GM19468 (cell line): ENCODE results near the gene SCN1A.

Source experiments
- ATAC-seq: cut with Tn5 transposase; IDR thresholded peaks from one replicate; pipeline ENCODE4 v1.9.1; 2021; ENCODE audit warnings: mild to moderate bottlenecking, moderate library complexity, moderate number of reproducible peaks; ENCODE audit not compliant: unreplicated experiment; ENCODE audit errors: extremely low read depth

The SCN1A gene

DNA sequence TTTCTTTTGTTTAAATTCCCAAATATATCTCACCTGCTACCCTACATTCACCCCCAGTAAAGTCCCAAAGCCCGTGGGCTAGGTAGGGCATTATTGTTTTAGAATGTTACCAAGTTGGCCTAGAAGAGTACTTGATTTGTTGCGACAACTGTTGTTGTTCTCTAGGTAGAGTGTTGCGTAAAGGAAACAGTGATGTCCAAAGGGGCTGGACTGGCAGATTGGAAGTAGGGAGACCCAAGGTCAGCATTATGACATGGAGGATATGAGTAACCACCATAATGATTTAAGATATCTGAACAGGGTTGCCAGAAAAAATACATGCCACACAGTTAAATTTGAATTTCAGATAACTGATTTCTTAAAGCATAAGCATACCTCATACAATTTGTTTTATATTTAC is 39.2 kb downstream of the SCN1A start:
- no peak for ATAC-seq

DNA sequence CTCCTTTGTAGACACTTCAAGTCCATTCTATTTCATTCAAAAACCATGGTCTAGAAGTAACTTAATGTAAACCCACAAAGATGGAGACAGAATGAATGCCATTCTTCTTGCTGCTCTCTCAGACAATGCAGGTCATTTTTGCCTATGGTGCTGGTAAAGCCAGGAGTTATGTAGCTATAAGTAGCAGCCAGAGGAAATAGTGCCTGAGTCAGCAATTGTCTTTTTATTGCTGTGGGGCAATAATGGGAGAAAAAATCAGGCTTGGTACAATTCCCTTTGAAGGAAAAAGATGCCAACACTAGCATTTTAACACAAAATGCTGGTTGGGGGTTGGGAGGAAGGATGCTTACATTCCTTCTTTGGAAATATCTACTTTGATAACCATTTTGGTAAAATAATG is 43.5 kb downstream of the SCN1A start:
- ATAC-seq, result no peak

DNA sequence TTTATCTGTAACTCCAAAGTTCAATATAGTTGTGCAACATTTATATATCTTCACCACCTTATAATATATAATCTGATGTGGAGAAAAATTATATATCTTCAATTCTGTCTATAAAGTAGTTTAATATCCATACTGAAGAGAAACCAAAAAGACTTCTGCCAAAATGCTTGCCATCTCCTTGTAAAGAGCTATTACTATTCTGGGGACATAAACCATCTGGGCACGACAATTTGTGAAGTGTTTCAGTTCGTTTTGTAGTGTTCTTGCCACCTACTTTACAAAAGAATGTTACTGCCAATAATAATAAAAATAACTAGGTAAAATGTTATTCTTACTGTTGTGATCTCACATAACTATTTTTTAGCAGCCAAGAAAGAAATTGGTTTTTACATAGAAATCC is 45.1 kb downstream of the SCN1A start:
- ATAC-seq, result no peak

DNA sequence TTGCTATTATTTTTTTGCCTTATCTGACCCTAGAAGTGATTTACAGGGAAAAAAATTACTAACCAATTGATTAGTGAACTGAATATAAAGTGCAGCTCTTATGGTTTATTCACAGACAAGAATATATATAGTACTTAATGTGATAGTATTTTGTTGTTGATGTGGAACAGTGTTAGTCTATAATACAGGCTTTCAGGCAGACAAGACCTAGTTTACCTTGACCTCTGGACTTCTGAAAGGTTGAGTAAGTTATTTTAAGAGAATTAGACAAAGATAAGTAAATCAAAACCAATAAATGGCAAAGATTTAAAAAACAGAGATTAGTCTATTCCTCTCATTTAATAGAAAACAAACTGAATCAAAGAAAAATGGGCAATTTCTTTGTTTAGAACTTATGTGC is 46.0 kb downstream of the SCN1A start:
- no peak for ATAC-seq

- no peak for ATAC-seq
These were observed 46.6 kb downstream of the SCN1A start for GRCh38 chr2:166081131-166081632.

DNA sequence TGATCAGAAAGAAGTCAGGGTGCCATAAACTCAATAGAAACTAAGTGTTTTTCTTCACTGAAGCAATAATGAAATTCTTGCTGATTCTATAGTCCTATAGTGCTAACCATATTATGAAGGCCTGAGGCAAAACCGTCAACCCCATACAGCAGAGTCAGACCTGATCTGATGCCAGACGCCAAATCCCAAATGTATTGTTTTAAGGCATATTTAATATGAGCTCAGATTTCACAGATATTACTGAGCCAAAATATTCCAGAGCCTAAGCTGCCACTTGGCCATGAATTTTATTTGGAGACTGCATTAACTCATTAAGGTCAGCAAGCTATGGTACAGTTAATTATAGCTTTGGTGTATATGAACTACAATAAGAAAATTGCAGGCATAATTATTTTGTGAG is 53.4 kb downstream of the SCN1A start:
- ATAC-seq, result no peak

DNA sequence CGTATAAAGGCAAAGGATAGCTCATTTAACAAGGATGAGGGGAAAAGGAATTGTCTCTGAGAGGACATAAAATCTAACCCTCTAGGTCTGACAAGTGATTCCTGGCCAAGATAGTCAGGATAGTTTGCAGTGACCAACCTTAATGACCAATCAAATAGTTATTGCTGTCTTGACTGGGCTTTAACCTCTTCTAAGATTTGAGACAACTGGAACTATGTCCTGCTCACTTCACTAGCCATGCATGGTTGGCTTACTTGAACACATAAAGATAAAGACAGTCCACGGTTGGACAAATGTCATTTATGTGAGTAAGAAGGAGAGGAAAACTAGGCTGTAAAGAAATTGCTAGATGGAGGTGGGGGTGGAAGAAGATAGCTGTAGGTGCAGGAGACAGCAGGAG is 53.8 kb downstream of the SCN1A start:
- ATAC-seq, result no peak

- no peak for ATAC-seq
These were observed 57.6 kb downstream of the SCN1A start for GRCh38 chr2:166070231-166070630.

- no peak for ATAC-seq
These were observed 58.8 kb downstream of the SCN1A start for GRCh38 chr2:166068981-166069380.

DNA sequence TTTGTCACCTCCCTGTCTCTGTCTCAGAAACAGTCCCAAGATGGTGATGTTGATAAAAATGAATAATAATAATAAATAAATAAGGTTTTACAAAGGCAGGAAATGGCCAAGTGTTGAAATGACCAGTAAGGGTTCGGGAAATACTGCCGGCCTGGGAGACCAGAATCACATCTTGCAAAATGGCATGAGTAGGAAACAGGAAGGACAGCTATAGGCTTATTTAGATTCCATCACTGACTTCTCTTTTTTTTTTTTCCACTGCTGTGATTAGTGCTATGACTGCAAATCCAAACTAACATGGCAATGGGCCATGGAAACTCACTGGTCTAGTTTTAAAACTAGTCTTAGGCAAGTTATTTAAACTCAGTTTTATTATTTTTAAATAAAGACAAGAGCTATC is 60.6 kb downstream of the SCN1A start:
- no peak for ATAC-seq

- ATAC-seq, result no peak
These were observed 67.6 kb downstream of the SCN1A start for GRCh38 chr2:166060191-166060590.

GRCh38 chr2:166057370-166058164 is 70.3 kb downstream of the SCN1A start:
- ATAC-seq, result no peak

DNA sequence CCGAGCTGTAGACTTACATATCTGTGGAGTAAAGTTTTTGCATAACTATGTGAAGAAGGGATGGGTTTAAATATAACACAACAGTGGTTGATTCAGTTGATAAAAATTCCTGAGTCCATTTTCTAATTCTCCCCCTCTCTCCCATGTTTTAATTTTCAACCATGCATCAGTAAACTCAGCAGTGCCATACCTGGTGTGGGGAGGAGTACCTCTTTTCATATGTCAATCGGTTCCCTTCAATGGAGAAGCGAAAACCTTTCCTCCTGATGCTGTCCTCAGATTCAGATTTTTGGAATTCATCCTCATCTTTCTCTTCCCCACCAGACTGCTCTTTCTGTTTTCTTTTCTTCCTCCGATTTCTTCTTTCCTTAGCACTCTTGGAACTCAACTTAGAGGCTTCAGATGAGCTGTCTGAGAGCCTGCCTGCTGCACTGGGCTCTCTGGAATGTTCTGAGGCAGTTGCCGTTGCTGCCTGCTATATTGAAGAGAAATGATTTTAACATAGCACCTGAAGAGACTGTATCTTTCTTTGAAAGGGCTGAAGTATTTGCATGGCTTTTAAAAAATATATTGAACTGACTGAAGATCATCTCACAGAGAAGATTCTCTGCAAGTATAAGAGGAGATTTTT is 82.9 kb downstream of the SCN1A start:
- no peak for ATAC-seq

GRCh38 chr2:166042768-166043390 is 84.9 kb downstream of the SCN1A start:
- no peak for ATAC-seq

DNA sequence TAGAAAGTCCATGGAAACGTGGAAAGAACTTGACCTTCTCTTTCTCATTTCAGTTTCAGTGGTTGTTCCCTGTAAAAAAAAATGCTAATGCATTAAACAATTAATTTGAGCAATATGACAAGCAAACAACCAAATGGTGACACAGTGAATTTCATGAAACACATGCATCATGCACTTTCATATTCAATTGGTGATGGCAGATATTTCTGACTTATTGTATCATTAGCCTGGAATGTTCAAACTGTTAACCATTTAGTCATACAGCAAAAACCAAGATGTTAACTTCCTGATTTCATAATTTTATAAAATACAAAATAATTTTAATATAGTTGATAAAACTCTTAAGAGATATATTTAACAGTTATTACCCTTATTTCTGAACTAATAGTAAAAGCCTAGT is 85.5 kb downstream of the SCN1A start:
- ATAC-seq, result no peak

DNA sequence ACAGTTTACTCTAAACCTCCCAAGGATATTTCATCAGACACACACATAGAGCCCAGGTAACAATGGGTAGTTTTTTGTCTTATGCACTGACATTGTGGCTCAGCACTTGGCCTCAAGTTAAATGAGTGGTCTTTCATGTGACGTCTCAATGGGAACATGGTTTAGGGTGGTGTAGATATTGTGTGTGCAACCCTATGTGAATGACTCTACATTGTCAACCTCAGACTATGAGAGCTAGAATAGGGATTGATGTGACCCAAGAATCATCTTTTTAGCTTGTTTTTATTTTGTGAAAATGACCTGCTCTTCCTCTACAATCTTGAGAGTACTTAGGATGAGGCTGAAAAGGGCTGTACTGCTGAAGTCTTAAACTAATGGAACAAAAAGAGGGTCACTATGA is 86.2 kb downstream of the SCN1A start:
- no peak for ATAC-seq

DNA sequence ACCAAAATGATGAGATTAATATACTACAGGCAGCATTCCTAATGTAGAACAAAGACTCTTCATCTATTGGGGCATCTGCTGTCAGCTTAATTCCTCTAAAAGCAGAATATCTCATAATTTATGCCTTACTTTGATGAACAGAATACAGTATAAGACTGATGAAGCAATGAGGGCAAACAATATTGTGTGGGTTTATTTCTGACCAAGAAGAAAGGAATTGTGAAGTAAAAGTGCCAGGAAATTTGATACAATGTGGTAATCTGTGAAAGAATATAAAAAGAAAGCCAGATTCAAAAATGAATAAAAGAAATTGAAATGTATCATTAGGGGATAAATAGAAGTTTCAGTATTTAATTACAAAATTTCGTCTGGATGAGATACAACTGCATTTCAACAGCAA is 95.5 kb downstream of the SCN1A start:
- no peak for ATAC-seq

GRCh38 chr2:166031054-166031453 is 96.8 kb downstream of the SCN1A start:
- no peak for ATAC-seq

GRCh38 chr2:166025313-166025712 is 102.5 kb downstream of the SCN1A start:
- ATAC-seq, result no peak

DNA sequence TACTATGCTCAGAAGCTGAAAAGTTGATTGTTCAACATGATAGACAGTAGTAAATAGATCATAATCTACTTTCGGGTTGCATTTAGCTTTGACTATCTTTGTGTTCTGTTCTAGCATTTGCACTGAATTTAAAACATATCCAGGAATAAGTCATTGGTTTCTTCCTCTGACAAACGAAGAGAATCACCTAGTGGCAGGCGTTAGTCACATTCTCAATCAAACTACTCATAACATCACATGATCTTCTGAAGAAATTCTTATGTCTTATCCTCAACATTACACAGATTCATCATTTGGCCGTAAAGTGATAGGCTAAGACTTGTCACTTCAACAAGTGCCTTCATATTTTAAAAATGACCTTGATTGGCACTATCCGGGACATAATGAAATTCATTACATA is 110.6 kb downstream of the SCN1A start:
- no peak for ATAC-seq

DNA sequence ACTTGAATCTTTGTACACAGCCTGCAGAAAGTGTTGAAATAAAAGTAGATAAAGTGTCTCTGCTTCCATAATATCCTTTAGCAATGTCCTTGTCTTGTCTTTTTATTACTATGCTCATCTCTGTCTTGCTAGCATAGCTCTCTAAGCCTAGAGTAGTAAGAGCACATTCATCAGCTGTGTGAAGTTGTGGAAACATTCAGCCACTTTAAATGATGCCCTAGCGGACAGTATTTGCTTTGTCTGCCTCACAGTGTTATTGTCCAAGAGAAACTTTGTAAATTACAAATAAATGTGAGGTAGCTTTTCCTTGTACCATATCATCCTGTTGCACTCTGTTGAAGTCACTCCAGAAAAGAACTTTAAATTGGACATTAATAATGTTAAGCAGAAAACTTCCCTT is 113.9 kb downstream of the SCN1A start:
- ATAC-seq, result no peak
